NCI-H82 treated with DMSO at 0.1 percent for 48 hours (cell line): ENCODE data around the gene PIGS.
A peak's percentile ranks its signal among the peaks of the same experiment; 100 is the strongest.
"Not testable (repeated sequence)": the region's sequence is repeated elsewhere in the genome, so short reads cannot be mapped to it uniquely, and the experiment has no call there.

Source experiments
- DNase-seq: peaks from one replicate; lab custom pipeline; 2025; ENCODE audit not compliant: unreplicated experiment; lab: John Stamatoyannopoulos, UW

The PIGS gene

DNA sequence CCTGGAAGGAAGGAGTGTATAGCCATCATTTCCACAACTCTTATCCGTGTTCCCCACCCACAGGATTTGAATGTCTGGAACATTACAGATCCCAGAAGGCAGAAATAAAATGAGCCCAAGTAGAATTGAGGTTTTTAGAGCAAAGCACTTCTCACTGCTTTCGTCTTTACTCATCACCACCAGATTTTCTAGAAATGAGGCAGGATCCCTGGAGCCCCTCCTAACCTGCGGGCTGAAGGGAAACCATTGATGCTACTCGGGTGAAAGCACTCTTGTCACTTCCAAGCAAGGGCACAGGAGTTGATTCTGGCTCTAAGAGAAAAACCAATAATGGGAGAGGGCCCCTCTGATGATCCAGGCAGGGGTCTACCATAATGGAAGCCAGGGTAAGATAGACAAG is 8.2 kb upstream of the PIGS start:
- DNase-seq, result no peak

DNA sequence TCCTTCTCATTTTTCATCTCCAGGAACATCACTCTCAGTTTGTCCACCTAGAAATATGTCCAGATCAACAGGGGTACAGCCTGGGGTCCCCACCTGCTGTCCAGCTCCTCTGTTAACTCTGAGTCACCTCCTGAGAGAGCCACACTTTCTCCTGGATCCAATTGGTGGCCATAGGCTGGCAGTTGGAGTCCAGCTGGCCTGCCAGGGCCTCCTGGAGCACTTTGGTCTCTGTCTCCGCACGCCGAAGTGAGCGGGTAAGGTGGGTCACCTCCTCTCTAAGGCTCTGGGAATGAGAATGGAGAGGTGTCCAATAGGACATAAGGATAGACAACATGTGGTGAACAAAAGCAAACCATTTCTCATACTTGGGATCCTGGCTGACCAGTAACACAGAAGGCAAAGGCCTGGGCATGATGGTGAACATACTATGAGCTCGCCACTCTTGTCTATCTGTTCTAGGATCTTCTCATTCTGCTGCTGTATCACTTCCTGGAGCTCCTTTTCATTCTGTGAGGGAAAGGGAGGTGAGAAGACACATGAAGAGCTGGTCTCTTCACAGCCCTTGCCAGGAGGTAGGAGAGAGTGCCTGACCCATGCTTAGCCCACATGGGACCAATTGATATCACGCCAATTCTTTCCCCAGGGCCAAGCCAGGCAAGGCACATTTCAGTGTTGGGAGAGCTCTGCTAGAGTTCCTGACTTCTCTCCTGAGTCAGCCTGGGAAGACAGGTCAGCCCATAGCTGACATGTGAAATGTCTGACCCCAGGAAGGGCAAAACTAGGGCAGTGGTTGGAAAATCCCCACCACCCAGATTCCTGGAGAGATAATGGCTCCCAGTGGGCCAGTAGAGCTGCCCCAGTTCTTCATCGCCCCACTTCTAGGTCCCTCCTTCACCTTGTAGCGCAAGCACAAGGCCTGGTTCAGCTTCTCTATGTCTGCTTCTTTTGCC is 7.2 kb upstream of the PIGS start:
- DNase-seq, result no peak

DNA sequence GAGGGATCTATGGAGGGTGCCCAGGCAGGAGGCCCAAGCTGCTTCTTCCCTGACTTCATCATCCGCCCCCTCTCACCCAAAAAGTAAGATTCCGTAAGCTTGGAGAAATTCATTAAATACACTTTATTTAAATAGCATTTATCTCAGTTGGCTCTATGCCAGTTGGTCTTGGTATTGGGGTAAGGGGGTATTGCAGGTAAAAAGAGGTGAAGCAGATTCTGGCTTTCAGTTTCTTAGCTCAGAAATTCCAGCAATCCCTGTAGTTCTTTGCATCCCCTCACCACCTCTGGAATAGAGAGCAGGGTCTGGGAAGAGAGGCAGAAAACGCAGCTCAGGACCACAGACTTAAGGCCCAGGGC is 6.1 kb upstream of the PIGS start:
- no peak for DNase-seq

DNA sequence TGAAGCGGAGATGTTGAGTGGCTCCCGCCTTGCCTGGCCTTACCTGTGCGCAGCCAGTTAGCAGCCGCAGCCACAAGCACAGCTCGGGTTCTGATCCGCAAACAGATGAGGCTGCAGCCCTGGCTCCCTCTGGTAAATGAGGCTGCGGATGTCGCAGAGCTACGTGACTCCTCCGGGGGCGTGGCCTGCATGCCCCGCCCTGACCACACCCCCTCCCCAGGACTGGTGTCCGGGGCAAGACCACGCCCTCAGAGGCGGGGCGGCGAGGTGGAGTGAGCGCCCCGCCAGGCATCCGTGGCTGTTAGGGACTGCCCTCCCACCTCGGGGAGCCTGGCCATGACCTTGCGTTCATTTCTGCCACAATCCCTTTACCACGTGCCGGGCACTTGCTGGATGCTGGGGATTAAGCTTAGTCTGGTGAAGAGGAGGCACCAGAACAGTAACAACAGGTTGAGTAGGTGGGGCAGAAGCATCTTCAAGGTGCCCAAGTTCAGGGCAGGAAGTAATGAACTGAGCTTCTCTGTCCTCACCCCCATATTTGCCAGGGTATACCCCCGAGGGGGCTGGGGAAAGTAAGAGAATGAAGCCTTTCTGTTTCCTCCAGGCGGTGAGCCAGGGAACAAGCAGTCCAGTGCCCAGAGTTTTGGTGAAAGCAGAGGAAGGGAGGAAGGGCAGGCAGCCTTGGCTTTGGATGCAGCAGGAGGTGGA is 5.6 kb upstream of the PIGS start, which contains the start of gene ALDOC:
ALDOC (minus strand) TSS at position 138 of the 708 bp plus-strand sequence. CDS start 1,363 bp downstream, outside the sequence.
- peak; percentile 90 for DNase-seq

DNA sequence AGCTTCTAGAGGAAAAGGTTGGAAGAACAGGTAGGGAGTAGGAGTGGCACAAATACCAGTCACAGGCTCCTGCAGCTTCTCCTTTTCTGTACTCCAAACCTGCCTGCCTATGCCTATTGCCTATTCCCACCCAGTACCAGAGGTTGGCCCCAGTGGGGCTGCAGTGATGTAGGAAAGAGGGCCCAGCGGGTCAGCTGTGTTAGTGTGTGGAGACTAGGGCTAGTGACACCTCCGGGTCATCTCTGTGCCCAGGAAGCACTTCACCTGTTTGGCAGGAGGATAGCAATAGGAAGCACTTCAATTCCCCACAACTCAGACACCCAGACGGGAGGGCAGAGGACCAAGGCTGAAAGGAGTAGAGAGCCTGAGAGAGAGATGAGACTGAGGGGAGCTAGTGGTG is 4.7 kb upstream of the PIGS start:
- DNase-seq, result not testable (repeated sequence)

DNA sequence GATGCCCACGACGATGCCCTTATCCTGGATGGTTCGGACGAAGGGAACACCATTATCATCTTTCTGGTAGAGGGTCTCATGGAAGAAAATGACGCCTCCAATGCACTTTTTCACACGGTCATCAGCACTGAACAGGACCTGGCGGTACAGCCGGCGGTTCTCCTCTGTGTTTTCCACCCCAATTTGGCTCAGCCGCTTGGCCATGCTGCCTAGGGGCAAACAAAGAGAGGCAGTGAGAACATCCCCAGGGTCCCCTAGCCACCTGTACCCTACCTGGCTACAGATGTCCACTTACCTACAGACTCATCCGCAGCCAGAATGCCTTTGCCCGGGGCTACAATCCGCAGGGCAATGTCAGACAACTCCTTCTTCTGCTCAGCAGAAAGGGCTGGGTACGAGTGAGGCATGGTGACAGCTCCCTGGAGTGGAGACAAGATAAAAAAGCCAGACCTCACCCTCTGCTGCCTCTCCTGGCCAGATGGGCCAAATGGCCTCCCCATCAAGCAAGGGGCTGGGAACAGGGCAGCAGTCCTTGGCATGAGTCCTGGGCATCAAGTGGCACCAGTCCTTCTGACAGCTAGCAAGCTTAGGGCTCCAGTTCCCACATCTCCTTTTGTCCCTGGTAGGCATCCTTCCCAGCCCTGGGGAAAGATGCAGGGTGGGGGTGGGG is 3.9 kb upstream of the PIGS start:
- no peak for DNase-seq

DNA sequence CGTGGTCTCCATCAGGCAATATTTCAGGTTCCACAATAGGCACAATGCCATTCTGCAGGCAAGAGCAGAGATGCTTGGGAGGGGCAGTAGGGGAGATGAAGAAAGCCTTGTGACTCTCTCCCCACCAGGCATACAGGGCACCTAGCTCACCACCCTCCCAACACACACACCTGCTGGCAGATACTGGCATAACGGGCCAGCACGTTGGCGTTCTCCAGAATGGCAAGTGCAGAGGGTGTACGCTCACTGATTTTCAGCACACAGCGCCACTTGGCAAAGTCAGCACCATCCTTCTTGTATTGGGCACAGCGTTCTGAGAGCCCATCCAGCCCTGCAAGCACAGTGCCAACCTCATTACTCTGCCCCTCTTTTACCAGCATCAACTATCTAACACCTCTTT is 3.2 kb upstream of the PIGS start:
- DNase-seq, result no peak

DNA sequence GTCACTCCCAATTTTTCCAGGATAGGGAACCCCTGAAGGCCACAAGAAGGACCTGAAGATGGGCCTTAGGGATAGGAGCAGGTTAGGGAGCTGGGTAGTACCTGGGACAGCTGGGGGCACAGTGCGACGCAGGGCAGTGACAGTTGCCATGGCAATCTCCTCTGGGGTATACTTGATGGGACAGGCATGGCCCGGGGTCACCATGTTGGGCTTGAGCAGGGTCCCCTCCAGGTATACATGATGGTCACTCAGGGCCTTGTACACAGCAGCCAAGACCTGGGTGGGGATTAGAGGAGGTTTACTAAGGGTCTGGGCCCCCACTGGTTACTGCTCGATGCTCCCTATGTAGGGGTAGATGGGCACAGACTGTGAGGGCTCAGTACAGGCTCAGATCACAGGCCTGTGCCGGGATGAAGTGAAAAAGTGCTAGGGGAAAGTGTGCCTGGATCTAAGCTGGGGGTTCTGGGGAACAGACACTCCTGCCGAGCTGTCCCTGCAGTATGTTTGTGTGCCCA is 2.7 kb upstream of the PIGS start:
- DNase-seq, result no peak

DNA sequence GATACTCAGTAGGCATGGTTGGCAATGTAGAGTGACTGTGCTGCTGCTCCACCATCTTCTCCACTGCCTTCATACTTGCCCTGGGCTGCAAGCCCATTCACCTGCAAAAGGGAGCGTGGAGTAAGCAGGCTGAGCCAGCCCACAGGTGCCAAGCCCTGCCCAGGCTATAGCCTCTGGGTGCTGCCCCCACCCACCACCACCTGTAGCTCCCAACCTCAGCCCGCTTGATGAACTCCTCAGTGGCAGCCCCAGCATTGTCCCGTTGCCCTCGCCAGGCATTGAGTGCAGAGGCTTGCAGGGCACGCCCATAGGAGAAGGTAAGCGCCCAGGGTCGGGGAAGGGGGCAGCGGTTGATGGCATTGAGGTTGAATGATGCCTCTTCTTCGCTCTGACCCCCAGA is 2.2 kb upstream of the PIGS start:
- no peak for DNase-seq

DNA sequence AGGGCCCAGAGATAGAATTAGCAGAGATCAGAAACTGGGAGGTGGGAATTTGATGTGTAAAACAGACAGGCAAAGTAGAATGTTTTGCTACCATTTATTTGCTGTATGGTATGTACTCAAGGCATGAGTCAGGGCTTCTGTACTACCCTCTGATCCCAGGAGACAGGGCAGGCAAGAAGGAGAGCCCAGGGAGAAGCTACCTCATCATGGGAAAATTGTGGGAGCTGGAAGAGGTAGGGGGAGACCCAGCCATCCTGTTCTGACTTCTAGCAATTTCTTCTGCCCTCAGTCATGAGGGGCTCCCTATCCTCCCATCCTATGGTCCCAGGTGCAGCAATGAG is 1.7 kb upstream of the PIGS start:
- no peak for DNase-seq

DNA sequence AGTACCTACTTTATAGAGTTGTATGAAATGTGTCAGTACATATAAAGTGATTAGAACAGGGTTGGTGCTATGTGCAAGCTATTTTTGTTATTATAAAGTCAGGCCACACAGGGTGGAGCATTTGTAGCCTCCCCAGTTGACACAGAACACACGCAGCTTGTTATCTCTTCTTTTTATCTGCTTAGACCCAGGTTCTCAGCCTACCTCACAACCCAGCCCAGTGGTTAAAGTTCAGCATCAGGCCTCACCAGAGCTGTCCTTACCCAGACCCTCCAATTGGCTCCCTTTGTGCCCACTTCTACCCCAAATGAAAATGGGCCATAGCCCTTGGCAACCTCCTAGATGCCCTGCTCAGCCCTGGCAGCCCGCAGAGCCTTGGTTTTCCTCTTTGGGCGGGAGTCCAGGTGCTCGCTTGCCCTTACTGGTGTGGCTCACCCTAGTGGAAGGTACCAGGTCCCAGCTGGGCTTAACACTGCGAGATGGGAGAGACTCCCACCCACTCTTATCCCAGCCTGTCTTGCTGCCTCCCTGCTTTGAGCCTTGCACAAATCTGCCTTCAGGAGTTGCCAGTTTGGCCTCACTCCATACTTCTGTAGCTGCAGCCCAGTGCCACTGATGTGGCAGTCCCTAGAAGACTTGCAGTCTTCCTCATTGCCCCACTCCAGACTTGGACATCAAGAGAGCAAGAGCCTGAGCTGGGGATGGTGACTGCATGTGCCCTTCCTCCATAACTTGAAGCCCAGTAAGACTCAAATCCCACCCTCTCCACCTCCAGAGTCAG is 1.1 kb upstream of the PIGS start:
- no peak for DNase-seq

DNA sequence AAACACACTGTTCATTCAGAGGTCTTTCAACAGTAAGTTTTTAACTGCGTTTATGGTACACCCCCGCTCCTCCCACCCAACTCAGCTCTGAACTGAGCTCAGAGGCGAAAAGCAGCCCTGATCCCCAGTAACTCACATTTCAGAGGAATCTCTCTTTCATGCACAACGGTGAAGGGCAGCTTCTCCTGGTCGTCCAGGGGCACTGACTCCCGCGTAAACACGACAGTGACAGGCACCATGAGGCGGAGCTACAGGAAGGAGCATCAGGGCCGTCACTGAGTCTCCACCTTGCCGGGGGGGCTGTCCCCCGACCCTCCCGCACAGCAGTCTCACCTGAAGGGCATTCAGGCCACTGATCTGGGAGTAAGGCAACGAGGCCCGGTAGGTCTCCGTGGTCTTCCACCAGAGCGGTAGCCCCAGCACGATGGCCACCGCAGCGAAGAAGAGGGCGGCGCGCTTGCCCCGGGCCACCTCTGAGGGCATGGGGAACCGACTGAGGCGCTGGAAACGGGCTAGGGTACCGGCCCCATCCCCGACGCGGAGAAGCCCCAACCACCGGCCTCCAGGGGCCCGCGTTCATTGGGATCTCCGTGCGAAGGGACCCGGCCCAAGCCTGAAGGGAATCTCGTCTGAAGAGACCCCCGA is 486 bp downstream of the PIGS start:
- no peak for DNase-seq

DNA sequence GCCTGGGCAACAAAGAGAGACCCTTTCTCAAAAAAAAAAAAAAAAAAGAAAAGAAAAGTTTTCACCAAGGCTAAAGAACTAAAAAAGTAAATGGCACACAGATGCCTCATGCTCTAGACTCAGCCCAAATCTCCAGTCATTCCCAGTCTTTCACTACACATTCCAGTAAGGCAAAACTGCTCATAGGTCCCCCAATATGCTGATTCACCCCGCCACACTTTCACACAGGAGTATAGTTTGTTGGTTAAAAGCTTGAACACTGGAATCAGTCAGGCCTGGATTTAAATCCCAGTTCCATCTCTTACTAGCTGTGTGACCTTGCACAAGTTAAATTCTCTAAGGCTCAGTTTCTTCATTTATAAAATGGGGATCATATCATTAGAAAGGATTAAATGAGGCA is 1.9 kb downstream of the PIGS start:
- no peak for DNase-seq

DNA sequence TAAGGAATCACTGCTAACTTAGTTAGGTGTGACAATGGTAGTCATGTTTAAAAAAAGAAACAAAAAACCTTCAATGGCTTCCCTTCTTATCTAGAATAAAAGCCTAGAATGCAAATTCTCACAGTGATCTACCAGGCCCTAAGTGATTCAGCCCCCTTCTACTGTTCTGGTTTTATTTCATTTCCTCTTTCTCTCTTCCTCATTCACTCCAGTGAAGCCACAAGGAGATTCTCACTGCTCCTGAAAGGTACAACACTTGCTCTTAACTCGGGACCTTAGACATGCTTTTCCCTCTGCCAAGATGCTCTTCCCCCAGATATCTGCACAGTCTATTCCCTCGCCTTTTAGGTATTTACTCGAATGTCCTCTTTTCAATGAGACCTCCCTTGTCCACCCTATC is 3.7 kb downstream of the PIGS start:
- DNase-seq, result no peak

DNA sequence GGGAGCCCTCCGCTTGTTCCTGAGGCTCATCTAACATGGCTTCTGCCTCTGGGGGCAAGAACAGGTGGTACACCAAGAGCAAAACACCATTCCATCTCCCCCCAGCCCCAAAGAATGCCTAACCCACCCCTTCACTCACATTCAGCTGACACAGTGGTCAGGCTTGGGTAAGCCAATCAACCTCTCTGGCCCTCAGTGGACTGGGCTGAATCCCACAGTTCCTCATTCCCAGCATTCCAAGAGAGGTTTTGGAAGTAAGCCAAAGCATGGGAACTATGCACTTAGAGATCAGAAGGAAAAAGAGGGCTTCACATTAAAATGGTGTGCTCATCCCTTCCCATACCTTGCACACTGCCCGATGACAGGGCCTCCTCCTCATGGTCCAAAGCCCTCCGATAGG is 7.8 kb downstream of the PIGS start:
- DNase-seq, result no peak

DNA sequence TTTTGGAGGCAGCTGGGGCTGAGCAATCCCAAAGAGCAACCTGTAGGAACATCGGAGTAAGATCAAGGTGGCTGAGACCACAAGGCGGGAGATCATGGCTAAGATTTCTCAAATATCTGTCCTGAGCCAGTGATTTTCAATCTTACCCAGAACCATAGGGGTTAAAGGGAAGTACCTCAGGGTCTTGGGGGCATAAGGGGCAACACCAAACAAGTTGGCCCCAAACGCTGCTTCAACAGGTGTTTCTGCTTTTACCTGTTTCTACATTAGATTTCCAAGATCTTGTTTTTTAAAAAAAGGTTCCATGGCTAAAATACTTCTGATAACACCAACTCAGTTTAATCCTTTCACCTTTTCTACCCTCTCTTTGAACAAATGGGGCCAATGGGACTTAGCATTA is 16.3 kb downstream of the PIGS start:
- DNase-seq, result no peak

DNA sequence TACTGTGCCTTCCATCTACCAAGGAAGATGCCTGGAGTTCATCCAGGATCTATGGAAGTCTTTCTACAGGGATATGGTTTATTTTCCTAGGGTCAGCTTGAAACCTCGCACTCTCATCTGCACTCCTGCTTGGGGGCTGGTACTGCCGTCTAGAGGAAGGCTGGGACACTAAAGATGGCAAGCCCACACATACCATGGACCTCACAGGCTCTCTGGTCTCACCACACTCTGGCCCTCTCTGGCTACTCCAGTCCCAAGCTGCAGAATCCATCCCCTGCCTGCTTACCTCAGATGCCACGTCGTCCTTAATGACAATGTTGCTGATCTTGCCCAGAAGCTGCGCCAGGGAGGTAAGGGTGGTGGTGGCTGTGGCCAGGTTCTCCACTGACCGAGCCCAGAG is 16.8 kb downstream of the PIGS start:
- DNase-seq, result no peak

DNA sequence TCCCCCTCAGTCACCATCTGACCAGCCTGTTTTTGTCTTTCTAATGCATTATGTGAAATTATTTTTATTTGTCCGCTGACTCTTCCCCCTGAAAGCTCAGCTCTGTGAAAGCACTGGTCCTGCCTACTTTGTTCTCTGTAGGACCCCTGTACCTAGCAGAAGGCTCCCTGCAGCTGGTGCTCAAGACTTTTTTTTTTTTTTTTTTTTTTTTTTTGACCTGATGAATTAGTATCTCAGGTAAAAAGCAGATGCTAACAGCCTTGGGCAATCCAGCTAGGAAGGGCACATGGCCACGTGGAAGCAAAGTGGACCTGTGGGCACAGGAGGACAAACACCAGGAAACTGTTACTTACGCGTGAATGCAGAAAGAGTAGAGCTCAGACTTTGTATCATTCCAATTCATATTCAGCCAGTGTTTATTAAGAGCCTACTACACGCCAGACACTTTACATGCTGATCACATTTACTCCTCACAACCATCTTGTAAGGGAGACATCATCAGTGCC is 18.3 kb downstream of the PIGS start:
- DNase-seq, result no peak

DNA sequence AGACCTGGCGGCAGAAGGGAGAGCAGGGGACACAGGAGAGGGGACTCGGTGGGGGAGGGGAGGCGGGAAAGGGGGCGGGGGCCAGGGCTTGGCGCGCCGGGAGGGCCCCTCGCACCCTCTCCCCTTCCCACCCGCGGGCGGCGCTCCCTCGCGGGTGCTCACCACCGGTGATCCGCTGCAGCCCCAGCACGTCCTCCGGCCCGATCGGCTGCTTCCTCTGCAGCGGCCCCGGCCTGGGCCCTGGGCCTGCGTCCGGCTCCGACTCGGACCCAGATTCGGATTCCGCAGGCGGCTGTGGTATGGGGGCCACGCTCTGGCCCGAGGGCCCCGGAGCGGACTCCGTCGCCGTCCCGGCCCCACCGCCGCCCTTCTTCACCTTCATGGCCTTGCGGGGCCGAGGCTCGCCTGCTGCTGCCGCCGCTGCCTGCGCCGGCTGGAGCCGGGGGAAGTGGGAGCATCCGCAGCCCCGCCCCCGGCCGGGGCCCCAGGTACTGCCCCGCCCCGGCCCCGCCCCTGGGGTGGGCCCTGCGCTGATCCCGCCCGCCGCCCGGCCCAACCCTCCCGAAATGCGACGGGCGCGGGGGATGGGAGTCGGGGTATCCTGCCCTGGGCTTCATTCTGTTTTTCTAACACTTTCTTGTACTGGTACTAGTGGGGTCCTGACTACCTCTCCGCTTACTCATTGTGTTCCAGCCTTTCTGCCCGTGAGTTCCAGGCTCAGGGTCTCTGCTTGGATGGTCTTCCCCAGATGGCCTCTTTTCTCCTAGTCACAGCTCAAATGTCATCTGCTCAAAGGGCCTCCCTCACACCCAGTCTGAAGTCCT is 18.9 kb downstream of the PIGS start, which contains the start of gene UNC119:
UNC119 (minus strand) TSS at position 449 of the 824 bp plus-strand sequence; CDS start at position 382, 67 bp downstream.
- peak; percentile 75 for DNase-seq
